Measurements from ENCODE around the gene LRRC71. TPM values are rescaled to one million over a fixed set of nuclear protein-coding genes. Genes with fewer than 3 reads are reported as not detected.

Gene LRRC71
- total RNA-seq, 1 experiment from 2014 or later: not detected

DNA sequence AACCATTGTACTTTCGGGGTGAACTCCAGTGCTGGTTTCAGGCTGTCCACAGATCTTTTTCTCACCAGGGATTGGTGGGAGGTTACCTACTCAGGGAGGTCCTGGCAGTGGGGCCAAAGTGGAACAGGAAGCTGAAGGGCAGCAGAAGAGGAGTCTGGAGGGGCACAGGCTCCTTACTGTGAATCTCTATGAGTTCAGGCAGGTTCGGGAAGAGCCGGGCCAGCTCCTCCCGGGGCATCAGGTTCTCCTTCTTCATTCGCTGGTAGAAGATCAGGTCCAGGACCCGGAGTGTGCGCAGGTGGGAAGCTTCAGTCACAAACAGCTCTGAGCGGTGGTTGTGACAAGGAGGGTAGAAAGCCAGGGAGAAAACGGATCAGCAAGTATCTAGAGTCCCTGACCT lies 26.7 kb downstream of the LRRC71 start:
- H3K27me3 Mint-ChIP-seq (ENCODE audit: unreplicated experiment): no peaks in the 10 kb centered on the region
- no TSS peak for BruUV-seq (replicated peaks)
- CTCF ChIA-PET: no interaction called here
- peaks cover 28% of the 10 kb centered on the region for H3K36me3 Mint-ChIP-seq (ENCODE audit: insufficient read depth, unreplicated experiment)
- peaks cover 10% of the 10 kb centered on the region for H3K4me1 Mint-ChIP-seq (ENCODE audit: low read depth, unreplicated experiment)
- H3K9me3 Mint-ChIP-seq (ENCODE audit: low read depth, unreplicated experiment): no peaks in the 10 kb centered on the region
- no peak overlapping the region for H3K4me3 Mint-ChIP-seq (ENCODE audit: low read depth, unreplicated experiment)
- no peak overlapping the region for H3K27ac Mint-ChIP-seq (ENCODE audit: unreplicated experiment)
- intact Hi-C loops (cut with micrococcal nuclease; ENCODE audit: unreplicated experiment): no loop called here
- TF ChIP-seq, protein P1, sequence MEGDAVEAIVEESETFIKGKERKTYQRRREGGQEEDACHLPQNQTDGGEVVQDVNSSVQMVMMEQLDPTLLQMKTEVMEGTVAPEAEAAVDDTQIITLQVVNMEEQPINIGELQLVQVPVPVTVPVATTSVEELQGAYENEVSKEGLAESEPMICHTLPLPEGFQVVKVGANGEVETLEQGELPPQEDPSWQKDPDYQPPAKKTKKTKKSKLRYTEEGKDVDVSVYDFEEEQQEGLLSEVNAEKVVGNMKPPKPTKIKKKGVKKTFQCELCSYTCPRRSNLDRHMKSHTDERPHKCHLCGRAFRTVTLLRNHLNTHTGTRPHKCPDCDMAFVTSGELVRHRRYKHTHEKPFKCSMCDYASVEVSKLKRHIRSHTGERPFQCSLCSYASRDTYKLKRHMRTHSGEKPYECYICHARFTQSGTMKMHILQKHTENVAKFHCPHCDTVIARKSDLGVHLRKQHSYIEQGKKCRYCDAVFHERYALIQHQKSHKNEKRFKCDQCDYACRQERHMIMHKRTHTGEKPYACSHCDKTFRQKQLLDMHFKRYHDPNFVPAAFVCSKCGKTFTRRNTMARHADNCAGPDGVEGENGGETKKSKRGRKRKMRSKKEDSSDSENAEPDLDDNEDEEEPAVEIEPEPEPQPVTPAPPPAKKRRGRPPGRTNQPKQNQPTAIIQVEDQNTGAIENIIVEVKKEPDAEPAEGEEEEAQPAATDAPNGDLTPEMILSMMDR (IDR thresholded peaks at IDR 0.05; ENCODE audit: unreplicated experiment): no peak
- no peak for DNase-seq

DNA sequence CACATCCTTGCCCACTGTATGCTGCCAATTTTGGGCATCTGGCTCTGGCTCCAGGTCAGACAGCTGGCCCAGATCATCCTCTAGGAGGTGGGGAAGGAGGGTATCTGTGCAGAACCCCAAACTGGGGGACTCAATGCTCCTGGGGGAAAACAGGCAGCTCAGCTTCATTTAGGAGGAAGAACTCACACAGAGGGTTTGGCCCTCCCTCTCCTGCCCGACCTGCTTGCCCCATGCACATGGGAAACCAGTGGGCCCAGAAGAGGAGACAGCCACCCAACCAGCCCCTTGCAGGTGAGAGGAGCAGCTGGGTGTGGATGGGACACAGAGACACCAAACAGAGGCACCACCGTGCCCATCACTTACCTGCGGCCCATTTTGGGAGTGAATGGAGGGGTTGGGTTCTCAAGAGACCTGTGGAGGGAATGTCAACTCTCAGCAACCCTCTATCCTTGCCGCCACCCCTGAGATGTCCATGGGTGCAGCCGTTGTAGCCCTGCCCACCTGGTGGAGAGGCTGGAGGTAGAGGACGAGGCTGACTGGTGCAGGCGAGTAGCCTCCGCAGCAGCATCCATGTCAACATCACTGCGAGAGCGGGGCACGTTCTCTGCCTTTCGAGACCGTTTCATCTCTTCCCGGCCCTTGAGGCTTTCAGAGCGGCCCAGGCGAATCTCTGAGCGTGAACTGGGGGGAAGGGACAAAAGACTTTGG lies 27.5 kb downstream of the LRRC71 start:
- Mint-ChIP-seq H3K27ac (ENCODE audit: unreplicated experiment) (no peak overlapping the region), H3K36me3 (ENCODE audit: insufficient read depth, unreplicated experiment) (peaks cover 23% of the 10 kb centered on the region), H3K4me1 (ENCODE audit: low read depth, unreplicated experiment) (peaks cover 10% of the 10 kb centered on the region), H3K9me3 (ENCODE audit: low read depth, unreplicated experiment) (no peaks in the 10 kb centered on the region), H3K4me3 (ENCODE audit: low read depth, unreplicated experiment) (no peak overlapping the region), H3K27me3 (ENCODE audit: unreplicated experiment) (no peaks in the 10 kb centered on the region)
- intact Hi-C loops (cut with micrococcal nuclease; ENCODE audit: unreplicated experiment): no loop called here
- CTCF ChIA-PET: interaction anchor here (1.2 kb wide), 1 partner anchor 10 kb away, joined by 4 read pairs; no protein-coding TSS in a partner anchor
- DNase-seq: no peak
- no TSS peak for BruUV-seq (replicated peaks)
- TF ChIP-seq, protein P1 (IDR thresholded peaks at IDR 0.05; ENCODE audit: unreplicated experiment): no peak

DNA sequence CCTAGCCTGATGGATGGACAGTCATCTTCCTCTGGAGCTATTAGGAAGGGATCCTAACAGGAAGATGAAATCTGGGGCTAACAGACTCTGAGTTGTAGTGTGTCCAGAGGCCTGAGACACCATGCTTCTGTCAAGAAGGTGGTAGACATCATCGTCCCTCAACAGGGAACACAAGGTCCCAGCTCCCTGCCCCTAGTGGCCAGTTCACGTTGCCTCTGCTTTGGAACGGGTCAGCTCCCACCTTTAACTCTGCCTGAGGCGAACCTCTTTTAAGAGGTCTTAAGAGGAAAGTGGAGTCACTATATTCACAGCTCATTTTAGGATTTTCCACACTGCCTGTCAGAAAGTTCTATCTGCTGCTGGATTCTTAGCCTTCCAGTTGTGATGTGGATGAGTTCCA lies 28.3 kb downstream of the LRRC71 start:
- TF ChIP-seq, protein P1 (IDR thresholded peaks at IDR 0.05; ENCODE audit: unreplicated experiment): no peak
- H3K36me3 Mint-ChIP-seq (ENCODE audit: insufficient read depth, unreplicated experiment): peaks cover 22% of the 10 kb centered on the region

DNA sequence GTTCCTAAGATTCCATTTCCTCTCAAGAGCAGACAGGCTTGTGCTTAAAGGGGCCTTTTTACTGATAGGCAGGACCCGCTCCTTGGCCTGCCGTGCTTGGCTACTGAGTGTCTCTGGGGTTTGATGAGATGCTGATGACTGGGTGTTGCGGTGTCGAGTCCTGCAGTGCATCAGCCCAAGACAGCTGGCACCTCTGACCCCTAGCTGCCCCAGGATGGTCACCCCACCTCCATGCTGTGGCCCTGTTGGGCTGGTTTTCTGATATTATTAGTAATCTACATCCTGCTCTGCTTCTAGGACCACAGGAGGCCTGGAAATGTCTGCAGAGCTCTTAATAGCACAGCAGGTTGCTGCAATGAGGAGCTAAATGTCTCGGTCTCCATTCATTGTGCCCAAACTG lies 28.7 kb downstream of the LRRC71 start:
- H3K27me3 Mint-ChIP-seq (ENCODE audit: unreplicated experiment): no peaks in the 10 kb centered on the region
- BruUV-seq (replicated peaks): no TSS peak
- CTCF ChIA-PET: interaction anchor here (0.5 to 1.2 kb wide), 3 partner anchors 9 to 331 kb away, joined by 3 to 6 read pairs (median 4); no protein-coding TSS in a partner anchor
- H3K4me1 Mint-ChIP-seq (ENCODE audit: low read depth, unreplicated experiment): peaks cover 10% of the 10 kb centered on the region
- DNase-seq: no peak
- intact Hi-C loops (cut with micrococcal nuclease; ENCODE audit: unreplicated experiment): no loop called here
- TF ChIP-seq, protein P1 (IDR thresholded peaks at IDR 0.05; ENCODE audit: unreplicated experiment): no peak
- H3K27ac Mint-ChIP-seq (ENCODE audit: unreplicated experiment): no peak overlapping the region
- H3K9me3 Mint-ChIP-seq (ENCODE audit: low read depth, unreplicated experiment): no peaks in the 10 kb centered on the region
- peaks cover 19% of the 10 kb centered on the region for H3K36me3 Mint-ChIP-seq (ENCODE audit: insufficient read depth, unreplicated experiment)
- H3K4me3 Mint-ChIP-seq (ENCODE audit: low read depth, unreplicated experiment): no peak overlapping the region

More for the DNA sequence above, 28.3 kb downstream of the LRRC71 start:
- intact Hi-C loops (cut with micrococcal nuclease; ENCODE audit: unreplicated experiment): no loop called here
- H3K4me1 Mint-ChIP-seq (ENCODE audit: low read depth, unreplicated experiment): peaks cover 10% of the 10 kb centered on the region
- CTCF ChIA-PET: interaction anchor here (0.5 to 1.2 kb wide), 2 partner anchors 9 to 330 kb away, joined by 3 to 4 read pairs; no protein-coding TSS in a partner anchor
- BruUV-seq (replicated peaks): no TSS peak
- no peak overlapping the region for H3K4me3 Mint-ChIP-seq (ENCODE audit: low read depth, unreplicated experiment)
- no peaks in the 10 kb centered on the region for H3K27me3 Mint-ChIP-seq (ENCODE audit: unreplicated experiment)
- DNase-seq: no peak
- H3K9me3 Mint-ChIP-seq (ENCODE audit: low read depth, unreplicated experiment): no peaks in the 10 kb centered on the region
- no peak overlapping the region for H3K27ac Mint-ChIP-seq (ENCODE audit: unreplicated experiment)

Measured in Calu3 (cell line).